Thyroid gland (tissue), 4 donors: ENCODE measurements around the gene OXNAD1. TPM values are rescaled to one million over a fixed set of nuclear protein-coding genes. Genes with fewer than 3 reads are reported as not detected.
"Not testable (repeated sequence)": the region's sequence is repeated elsewhere in the genome, so short reads cannot be mapped to it uniquely, and the experiment has no call there.

ENCODE experiments used
- DNase-seq, 2 donors: peaks; one replicate each; pipeline ENCODE4 v3.0.0-alpha.2; 2019
- H3K27ac ChIP-seq, 3 donors: fragments of 200-600 bp; sonication (generic); 1 replicate in 2 of 3; 2 replicates in 1 of 3; pipeline ENCODE4 v1.5.1; 2016 to 2019; ENCODE audit warnings: mild to moderate bottlenecking in 1 of 3, moderate library complexity in 1 of 3
- H3K27me3 ChIP-seq: fragments of 200-600 bp; sonication (generic); one replicate; pipeline ENCODE4 v1.5.1; 2019
- H3K36me3 ChIP-seq, 2 donors: fragments of 200-600 bp; sonication (generic); one replicate each; pipeline ENCODE4 v1.5.1; 2016 to 2019
- H3K4me1 ChIP-seq, 2 donors: fragments of 200-600 bp; sonication (generic); one replicate each; pipeline ENCODE4 v1.5.1; 2017 to 2019
- H3K4me3 ChIP-seq, 3 donors: fragments of 200-600 bp; sonication (generic); replicated peaks in 1 of 3; 1 replicate in 2 of 3; 2 replicates in 1 of 3; pipeline ENCODE4 v1.5.1; 2016; ENCODE audit warnings: mild to moderate bottlenecking in 1 of 3
- H3K9me3 ChIP-seq: fragments of 200-600 bp; sonication (generic); one replicate; pipeline ENCODE4 v1.5.1; 2017
- POLR2A ChIP-seq, 2 donors: fragments of 450-650 bp; IDR thresholded peaks; one replicate each; pipeline ENCODE4 v1.6.1; 2017; ENCODE audit warnings: antibody characterized with exemption in 2 of 2, mild to moderate bottlenecking in 2 of 2, moderate library complexity in 1 of 2
- WGBS, 2 donors: methylation state at CpG; one replicate each; pipeline ENCODE4 v1.1.5; 2017; 5-methylcytosine and 5-hydroxymethylcytosine counted together
- intact Hi-C: fragments of 100-400 bp; cut with DNase I; formaldehyde crosslinking; loops from one replicate; pipeline ENCODE4 v1.15.1; 2023
- total RNA-seq, 4 donors: library from RNA; depleted of rRNA; stranded (reverse); fragments of >200 nt; gene quantifications; one replicate each; pipeline ENCODE4 v1.2.3, GENCODE V29; 2016
- TF ChIP-seq, protein P1 (sequence below), 6 experiments: fragments of 200-600 bp in 3 of 6; fragments of 450-650 bp in 3 of 6; sonication (generic) in 3 of 6; IDR thresholded peaks; one replicate each; pipeline ENCODE4 v1.5.1; 2016 to 2019; ENCODE audit warnings: antibody characterized with exemption in 6 of 6, mild to moderate bottlenecking in 2 of 6, inconsistent platforms in 1 of 6, moderate library complexity in 1 of 6

Gene OXNAD1
- total RNA-seq, 4 donors from 2014 or later: 22.3 to 34.0 (median 27.4) TPM

DNA sequence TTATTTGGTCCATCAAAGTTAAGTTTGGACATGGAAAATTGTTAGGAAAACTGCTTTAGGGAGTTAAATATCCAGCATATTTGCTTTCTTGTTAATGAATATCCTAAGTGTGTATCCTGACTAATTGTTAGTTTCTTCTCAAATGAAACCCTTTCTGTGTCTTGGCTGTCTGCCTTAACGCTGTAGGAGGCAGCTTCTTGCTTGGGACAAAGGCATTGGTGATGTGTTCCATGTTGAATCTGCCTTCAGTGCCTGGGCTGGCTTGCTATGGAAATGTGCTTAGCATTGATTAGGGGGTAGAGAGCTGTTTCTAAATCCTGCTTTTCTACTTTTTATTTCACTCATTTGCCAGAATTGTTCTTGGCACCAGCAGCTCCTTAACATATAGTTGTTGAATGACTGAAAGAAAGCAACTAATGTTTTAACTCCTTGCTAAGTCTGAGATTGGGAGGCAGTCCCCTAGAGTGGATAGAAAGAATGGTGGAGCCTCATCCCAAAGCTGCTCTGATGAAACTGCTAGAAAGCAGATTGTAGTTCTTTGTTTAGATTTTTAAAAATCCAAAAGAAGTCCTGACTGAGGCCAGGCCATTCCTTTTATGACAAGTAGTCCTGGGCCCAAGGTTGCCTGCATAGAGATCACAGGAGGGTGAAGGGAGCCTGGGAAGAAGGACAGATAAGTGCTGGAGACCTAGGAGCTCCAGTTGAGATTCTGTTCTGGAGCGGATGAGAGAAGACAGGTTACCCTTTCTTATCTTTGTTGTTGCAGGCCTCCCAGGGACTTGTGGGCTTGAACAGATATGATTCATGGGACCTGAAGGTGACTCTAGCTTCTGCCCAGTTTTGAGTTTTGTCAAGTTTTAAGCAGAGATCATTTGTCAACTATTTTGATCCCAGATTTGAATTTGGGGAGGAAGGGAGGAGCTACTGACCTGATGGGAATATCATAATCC, 39.3 kb downstream of the OXNAD1 start:
- no peaks in the 10 kb centered on the region for H3K27me3 ChIP-seq
- no peak for DNase-seq
- H3K36me3 ChIP-seq: no peaks in the 10 kb centered on the region
- TF ChIP-seq POLR2A (IDR thresholded peaks at IDR 0.05): no peak
- H3K9me3 ChIP-seq: no peaks in the 10 kb centered on the region
- no peak overlapping the region for H3K4me3 ChIP-seq
- intact Hi-C loops: no loop called here
- WGBS, 2 donors: 92 to 96% methylated on average over 2 of the region's 2 CpGs
- H3K4me1 ChIP-seq: peaks cover 43% of the 10 kb centered on the region in 2 donors
- peak overlapping the region; percentile 4 to 91 (median 79) for H3K27ac ChIP-seq

DNA sequence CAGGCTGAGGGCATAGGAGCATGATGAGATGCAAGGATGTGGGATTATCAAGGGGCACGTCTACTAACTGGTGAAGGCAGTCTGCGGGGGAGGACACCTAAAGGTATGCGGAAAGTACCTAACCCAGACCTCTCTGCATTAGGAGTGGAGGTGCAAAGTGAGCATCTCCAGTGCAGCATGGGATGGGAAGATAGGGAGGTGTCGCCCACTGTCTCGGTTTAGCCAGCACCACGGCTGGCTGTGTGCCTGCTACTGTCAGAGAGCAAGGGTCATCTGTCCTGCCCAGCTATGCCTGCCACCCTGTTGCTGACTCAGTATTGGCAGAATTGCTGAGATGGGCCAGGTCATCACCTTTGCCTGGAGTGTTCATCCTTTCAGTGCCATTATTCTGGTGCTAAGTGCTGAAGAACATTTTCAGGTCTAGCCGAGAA, 40.1 kb downstream of the OXNAD1 start:
- H3K36me3 ChIP-seq: no peaks in the 10 kb centered on the region
- TF ChIP-seq, protein P1, sequence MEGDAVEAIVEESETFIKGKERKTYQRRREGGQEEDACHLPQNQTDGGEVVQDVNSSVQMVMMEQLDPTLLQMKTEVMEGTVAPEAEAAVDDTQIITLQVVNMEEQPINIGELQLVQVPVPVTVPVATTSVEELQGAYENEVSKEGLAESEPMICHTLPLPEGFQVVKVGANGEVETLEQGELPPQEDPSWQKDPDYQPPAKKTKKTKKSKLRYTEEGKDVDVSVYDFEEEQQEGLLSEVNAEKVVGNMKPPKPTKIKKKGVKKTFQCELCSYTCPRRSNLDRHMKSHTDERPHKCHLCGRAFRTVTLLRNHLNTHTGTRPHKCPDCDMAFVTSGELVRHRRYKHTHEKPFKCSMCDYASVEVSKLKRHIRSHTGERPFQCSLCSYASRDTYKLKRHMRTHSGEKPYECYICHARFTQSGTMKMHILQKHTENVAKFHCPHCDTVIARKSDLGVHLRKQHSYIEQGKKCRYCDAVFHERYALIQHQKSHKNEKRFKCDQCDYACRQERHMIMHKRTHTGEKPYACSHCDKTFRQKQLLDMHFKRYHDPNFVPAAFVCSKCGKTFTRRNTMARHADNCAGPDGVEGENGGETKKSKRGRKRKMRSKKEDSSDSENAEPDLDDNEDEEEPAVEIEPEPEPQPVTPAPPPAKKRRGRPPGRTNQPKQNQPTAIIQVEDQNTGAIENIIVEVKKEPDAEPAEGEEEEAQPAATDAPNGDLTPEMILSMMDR (IDR thresholded peaks at IDR 0.05): no peak
- no peak for TF ChIP-seq POLR2A (IDR thresholded peaks at IDR 0.05)
- DNase-seq: no peak
- no peak overlapping the region for H3K4me3 ChIP-seq
- 91 to 95% methylated on average over 5 to 7 of the region's 7 CpGs for WGBS, 2 donors
- intact Hi-C loops: no loop called here
- peak overlapping the region in 1 of 3 donors; percentile 20 for H3K27ac ChIP-seq
- no peaks in the 10 kb centered on the region for H3K27me3 ChIP-seq
- H3K4me1 ChIP-seq: peaks cover 35 to 39% of the 10 kb centered on the region in 2 donors
- H3K9me3 ChIP-seq: no peaks in the 10 kb centered on the region

DNA sequence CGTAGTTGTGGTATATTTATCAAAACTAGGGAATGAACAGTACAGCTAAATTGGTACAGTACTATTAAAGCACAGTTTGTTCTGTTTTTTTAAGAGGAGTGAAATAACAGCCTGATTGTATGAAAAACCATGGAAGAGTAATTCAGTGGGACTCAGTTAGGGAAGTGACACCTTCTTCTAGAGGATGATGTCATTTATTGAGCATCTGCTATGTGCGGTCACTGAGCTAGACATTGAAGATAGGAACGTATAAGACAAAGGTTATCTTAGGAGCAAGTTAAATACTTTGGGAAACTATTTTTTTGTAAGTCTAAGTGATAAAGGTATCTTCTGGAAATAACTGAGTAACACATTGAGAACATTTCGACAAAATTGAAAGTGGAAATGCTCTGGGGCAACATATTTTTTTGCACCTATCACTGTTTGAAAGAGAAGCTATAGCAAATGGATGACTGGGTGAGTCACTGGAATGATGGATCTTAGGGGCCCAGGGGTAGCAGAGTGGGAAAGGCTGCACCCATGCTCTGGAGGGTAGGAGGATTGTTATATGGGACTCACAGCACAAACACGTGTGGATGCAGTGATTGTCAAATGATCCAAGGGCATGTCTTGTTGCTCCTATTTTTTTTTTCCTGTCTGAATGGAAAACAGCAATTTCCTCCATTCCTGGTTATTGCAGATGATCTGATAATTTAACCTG, 43.0 kb downstream of the OXNAD1 start:
- Histone ChIP-seq H3K36me3 (no peaks in the 10 kb centered on the region), H3K4me1 (peaks cover 21 to 23% of the 10 kb centered on the region in 2 donors), H3K27me3 (no peaks in the 10 kb centered on the region), H3K9me3 (no peaks in the 10 kb centered on the region), H3K27ac (no peak overlapping the region), H3K4me3 (no peak overlapping the region)
- TF ChIP-seq, protein P1 (IDR thresholded peaks at IDR 0.05): no peak
- TF ChIP-seq POLR2A (IDR thresholded peaks at IDR 0.05): no peak
- no peak for DNase-seq
- 90 to 92% methylated on average over 5 of the region's 5 CpGs for WGBS, 2 donors
- intact Hi-C loops: no loop called here

DNA sequence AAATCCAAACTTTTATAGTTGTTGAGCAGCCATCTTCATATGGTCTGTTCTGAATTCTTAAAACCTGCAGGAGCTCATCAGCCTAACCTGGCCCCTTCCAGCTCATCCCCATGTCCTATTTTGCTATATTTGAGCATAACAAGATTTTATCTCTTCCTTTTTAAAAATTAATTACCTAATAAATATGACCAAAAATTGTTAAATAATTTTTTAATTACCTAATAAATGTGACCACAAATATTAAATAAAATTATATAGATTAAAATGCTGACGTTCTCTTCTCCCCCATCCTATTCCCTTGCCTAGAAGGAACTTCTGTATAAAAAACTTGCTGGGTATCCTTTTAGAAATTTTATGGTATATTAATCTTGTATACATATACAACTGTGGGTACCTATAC, 43.7 kb downstream of the OXNAD1 start:
- H3K27me3 ChIP-seq: no peaks in the 10 kb centered on the region
- no peaks in the 10 kb centered on the region for H3K9me3 ChIP-seq
- peaks cover 14 to 17% of the 10 kb centered on the region in 2 donors for H3K4me1 ChIP-seq
- 96 to 97% methylated on average over 1 of the region's 1 CpG for WGBS, 2 donors
- no peaks in the 10 kb centered on the region for H3K36me3 ChIP-seq
- H3K27ac ChIP-seq: no peak overlapping the region
- H3K4me3 ChIP-seq: no peak overlapping the region
- no peak for DNase-seq
- TF ChIP-seq, protein P1 (IDR thresholded peaks at IDR 0.05): no peak
- no peak for TF ChIP-seq POLR2A (IDR thresholded peaks at IDR 0.05)
- intact Hi-C loops: no loop called here

DNA sequence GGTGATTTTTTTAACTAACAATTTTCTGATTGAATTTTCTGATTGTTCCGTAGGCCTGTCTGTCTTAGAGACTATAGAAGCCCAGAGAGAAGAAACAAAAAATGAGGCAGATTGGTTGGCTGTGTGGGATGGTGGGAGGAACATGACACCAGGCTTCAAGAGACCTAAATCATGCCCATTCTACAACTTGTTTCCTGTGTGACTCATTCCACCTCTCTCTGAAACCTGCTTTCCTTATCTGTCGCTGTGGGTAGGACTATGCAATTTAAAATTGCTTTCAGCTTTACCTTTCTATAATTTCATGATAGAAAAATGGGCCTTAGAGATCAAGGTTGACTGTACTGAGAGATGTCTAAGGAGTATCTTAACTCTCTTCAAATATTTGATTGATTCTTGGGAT, 44.5 kb downstream of the OXNAD1 start:
- Histone ChIP-seq H3K27ac (no peak overlapping the region), H3K27me3 (no peaks in the 10 kb centered on the region), H3K4me1 (peaks cover 12 to 15% of the 10 kb centered on the region in 2 donors), H3K36me3 (no peaks in the 10 kb centered on the region), H3K9me3 (no peaks in the 10 kb centered on the region), H3K4me3 (no peak overlapping the region)
- intact Hi-C loops: no loop called here
- DNase-seq: no peak
- WGBS, 2 donors: 57 to 86% methylated on average over 2 of the region's 2 CpGs
- TF ChIP-seq, protein P1 (IDR thresholded peaks at IDR 0.05): no peak
- no peak for TF ChIP-seq POLR2A (IDR thresholded peaks at IDR 0.05)

DNA sequence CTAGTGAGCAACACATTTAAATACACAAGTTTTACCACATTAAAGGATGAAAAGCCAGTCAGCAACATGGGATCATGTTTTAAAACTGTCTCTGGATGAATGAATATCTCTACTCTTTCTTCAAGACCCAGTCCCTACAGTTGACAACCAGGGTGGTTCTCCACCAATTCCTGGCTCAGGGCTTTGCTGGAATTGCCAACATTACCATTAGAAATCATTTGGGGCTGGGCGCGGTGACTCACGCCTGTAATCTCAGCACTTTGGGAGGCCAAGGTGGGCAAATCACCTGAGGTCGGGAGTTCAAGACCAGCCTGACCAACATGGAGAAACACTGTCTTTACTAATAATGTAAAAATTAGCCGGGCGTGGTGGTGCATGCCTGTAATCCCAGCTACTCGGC, 45.5 kb downstream of the OXNAD1 start:
- DNase-seq, H3K4me3 ChIP-seq, intact Hi-C loops: not testable (repeated sequence)

More for the DNA sequence above, 45.5 kb downstream of the OXNAD1 start:
- H3K4me1 ChIP-seq: peaks cover 12 to 17% of the 10 kb centered on the region in 2 donors
- H3K27me3 ChIP-seq, H3K9me3 ChIP-seq, H3K36me3 ChIP-seq, H3K27ac ChIP-seq: not testable (repeated sequence)
- WGBS, 2 donors: 96 to 99% methylated on average over 7 of the region's 7 CpGs
